ENCODE data around the gene PAPSS2. TPM values are rescaled to one million over a fixed set of nuclear protein-coding genes. Genes with fewer than 3 reads are reported as not detected.

The PAPSS2 gene
- total RNA-seq, 1 donor from 2014 or later: 0.17 TPM

DNA sequence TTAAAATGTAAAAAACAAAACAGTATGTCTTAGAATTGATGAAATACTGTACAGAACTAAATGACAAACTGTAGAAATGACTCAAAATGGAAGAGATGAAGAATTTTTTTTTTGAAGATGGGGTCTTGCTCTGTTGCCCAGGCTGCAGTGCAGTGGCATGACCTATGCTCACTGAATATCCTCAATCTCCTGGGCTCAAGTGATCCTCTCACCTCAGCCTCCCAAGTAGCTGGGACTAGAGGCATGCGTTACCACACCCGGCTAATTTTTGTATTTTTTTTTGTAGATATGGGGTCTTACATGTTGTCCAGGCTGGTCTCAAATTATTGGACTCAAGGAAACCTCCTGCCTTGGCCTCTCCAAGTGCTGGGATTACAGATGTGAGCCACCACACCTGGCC lies 121.9 kb downstream of the PAPSS2 start:
- intact Hi-C loops (cut with micrococcal nuclease): no loop called here

DNA sequence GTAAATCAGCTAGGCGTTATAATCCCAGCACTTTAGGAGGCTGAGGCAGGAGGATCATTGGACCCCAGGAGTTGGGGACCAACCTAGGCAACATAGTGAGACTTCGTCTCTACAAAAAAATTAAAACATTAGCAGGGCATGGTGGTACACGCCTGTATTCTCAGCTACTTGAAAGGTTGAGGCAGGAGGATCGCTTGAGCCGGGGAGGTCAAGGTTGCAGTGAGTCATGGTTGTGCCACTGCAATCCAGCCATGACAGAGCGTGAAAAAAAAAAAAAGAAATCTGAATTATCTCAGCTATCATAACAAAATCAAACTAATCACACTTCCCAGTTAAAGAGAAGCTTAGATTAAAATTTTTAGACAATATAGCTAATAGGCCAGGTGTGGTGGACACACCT lies 123.0 kb downstream of the PAPSS2 start:
- intact Hi-C loops (cut with micrococcal nuclease): no loop called here

DNA sequence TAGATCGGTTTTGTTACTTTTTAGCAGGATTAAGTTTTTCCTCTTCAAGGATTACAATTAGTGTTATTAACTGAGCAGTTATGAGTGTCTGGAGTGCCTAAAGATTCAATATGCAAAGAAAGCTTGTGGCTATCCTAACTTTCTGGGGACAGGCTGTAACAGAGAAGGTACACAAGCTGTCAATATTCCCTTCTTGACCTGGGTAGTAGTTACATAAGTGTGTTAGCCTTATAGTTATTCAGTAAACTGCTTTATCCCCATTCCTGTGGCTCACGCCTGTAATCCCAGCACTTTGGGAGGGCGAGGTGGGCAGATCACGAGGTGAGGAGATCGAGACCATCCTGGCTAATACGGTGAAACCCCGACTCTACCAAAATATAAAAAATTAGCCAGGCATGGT lies 126.7 kb downstream of the PAPSS2 start:
- intact Hi-C loops (cut with micrococcal nuclease): no loop called here

DNA sequence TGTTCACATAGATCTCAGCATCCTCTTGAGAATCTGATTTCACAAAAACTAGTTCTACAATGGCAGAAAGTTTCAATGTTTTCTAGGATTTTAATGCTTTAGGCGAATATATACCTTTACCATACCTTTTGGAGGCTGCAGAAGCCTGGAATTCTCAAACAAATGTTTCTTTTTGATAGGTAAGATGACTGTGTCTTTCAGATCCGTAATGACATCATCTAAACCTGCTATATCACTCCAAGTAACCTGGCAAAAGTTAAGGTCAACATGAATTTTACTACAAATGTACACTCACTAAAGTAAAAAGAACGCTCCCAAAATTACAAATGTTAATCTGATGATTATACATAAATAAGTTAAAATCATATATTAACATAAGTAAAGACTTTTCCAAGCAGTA lies 130.5 kb downstream of the PAPSS2 start:
- intact Hi-C loops (cut with micrococcal nuclease): no loop called here

DNA sequence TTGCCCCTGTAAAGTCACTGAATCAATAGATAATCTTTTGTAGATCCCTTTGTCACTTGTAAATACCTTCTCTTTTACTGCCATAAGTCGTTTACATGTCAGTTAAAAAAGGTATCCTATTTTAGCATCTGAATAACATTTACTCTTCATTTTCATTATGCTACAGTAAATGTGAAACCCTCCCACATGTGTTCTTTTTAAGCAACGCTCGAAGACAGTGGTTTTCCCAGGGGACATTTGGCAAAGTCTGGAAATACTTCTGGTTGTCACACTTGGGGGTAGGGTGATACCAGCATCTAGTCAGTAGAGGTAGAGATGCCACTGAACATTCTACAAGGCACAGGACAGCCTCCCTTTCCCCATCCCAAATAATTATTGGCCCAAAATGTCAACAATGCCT lies 134.6 kb downstream of the PAPSS2 start:
- intact Hi-C loops (cut with micrococcal nuclease): no loop called here

Other genes with a start within 250 kb of the PAPSS2 start
- 12.6 and 13.1 TPM in 2 replicates for gene MINPP1, start 155.0 kb upstream of the PAPSS2 start, total RNA-seq
- 47.8 and 49.3 TPM in 2 replicates for gene ATAD1, start 158.3 kb downstream of the PAPSS2 start, total RNA-seq
- gene KLLN, start 203.7 kb downstream of the PAPSS2 start, total RNA-seq: 1.0 and 1.1 TPM in 2 replicates
- 92.3 and 94.9 TPM in 2 replicates for gene PTEN, start 203.7 kb downstream of the PAPSS2 start, total RNA-seq

Measured in T-helper 1 cell treated with Interleukin-12 subunit alpha and Interleukin-12 subunit beta and Interleukin-4 antibody, amounts not matched to agents 30 ng/mL and 1 ng/mL, for 36 hours (primary cell).